GM21390 (cell line): ENCODE measurements around the gene CCDC88A.
A peak's percentile ranks its signal among the peaks of the same experiment; 100 is the strongest.
"Not testable (repeated sequence)": the region's sequence is repeated elsewhere in the genome, so short reads cannot be mapped to it uniquely, and the experiment has no call there.

Experiments
- ATAC-seq: cut with Tn5 transposase; IDR thresholded peaks from one replicate; pipeline ENCODE4 v1.9.1; 2021; ENCODE audit not compliant: unreplicated experiment

CCDC88A gene

DNA sequence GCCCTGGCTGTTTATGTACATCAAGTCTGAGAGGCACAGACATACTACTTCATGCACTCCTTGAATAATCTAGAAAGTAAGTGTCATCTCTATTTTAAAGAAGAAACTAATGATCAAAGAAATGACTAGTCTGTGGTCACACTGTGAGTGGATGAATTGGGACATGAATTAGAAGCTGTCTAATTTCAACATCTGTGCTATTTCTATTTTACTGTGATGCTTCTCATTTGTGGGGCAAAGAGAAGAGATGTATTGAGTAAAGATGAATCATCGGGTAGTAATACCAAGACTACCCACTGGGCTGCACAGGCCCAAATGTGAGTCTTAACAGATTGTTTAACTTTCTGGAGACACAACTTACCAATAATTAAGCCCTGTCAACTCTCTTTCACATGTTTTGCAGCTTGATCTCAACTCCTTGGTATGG lies 108.2 kb downstream of the CCDC88A start:
- ATAC-seq, result peak; percentile 97

DNA sequence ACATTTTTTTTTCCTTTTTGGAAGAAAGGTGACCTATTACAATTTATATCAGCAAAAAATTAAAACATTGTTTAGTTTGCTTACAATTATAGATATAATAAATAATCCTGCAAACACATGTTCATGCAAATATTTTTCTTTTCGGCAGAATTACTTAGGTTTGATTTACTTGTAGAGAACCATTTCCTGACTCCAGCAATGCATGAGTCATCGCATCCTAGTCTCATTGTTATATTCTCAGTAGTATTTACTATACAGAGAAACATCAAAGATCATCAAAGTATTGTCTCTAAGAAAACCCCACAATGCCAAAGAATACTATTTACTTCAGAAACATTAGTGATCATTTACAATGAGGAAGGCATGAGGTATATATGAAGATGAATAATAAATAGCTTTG lies 110.2 kb downstream of the CCDC88A start:
- ATAC-seq, result no peak

DNA sequence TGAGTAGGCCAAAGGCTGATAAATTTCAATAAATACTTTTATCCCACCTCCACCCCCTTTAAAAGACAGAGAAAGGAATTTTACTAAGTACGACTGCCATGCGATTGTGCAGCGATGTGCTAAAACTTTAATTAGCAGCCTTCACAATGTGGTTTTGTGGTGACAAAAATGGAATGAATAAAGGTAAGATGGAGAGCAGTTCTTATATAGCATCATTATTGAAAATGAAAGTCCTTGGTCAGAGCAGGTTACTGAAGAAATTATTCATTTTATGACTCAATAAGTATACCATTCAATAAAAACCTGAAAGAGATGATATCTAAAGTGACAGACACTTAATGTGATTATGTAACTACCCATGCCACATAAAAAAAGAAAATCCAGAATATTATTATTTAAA lies 117.4 kb downstream of the CCDC88A start:
- ATAC-seq, result peak; percentile 88

DNA sequence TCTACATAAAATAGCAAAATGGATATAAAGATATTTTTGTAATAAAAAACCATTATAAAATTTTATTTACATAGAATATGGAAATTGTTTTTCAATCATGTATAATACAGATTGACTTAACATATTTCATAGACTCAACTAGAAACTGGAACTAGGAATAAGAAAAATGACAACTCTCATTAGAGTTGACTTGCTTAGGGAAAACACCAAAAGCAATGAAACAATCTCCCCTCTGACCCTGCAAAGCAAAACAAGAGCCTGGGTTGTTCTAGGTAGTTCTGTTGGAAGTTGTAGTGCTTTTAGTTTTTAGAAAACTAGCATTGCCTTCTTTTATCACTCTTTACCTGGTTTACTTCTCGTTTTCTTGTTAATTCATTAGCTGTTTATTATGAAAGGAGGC lies 118.4 kb downstream of the CCDC88A start:
- ATAC-seq, result no peak

DNA sequence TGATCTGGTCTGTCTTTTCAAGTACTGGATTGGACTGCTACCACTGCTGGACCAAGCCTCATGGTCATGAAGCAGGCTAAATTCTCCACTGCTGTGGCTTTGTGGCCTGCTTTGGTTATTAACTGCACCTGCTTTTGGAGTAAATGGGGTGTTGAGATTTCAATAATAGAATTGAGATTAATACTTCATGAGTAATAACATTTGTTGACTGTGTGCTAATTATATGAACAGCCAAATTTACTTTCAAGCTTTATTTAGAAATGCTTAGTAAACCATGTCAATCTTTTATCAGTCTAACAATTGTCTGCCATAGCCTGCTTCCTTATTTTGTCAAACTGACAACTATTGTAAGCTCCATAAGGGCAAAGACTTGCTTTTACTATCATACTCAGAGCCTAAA lies 123.3 kb downstream of the CCDC88A start:
- ATAC-seq, result peak; percentile 61

DNA sequence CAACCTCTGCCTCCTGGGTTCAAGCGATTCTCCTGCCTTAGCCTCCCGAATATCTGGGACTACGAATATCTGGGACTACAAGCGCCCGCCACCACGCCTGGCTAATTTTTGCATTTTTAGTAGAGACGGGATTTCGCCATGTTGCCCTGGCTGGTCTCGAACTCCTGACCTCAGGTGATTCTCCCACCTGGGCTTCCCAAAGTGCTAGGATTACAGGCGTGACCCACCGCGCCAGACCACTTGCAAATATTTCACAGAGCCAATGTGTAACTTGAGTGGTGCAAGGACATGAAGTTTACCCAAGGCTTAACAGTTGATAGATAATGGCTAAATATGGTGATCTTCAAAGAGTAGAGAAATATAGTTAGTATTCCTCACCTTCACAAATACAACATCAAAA lies 136.6 kb downstream of the CCDC88A start:
- no peak for ATAC-seq

DNA sequence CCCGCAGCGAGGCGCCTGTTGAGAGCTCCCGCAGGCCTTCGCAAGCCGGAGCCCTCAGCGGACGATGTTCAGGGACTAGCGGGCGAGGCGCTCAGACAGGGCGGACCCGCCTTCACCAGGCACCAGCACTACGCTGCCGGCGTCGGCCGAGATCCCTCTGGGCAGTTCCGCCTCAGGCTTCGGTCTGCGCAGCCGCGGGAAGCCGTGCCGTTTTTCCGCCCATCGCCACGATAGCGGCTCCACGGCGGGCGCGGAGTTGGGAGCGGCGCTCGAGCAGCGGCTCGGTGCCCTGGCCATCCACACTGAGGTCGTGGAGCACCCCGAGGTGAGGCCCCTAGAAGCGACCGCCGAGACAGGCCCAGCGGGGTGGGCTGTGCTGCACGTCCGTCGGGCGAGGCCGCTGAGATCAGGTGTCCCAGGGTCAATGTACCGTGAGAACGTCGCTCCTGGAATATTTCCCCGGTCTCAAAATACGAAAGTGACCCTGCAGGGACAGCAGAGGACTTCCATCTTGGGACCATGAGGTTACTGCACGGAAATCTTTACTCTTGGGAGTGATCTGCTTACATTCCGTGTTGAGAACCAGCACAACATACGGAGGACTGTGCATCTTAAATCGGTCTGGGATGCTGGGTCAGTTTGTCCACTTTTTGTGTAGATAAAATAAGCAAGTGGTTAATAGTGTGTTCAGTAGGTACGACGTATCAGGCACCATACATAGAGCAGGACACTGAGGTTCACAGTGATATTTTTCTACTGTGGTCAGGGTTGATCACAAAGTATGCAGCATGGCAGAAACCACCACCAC lies 137.3 kb downstream of the CCDC88A start:
- peak; percentile 98 for ATAC-seq

DNA sequence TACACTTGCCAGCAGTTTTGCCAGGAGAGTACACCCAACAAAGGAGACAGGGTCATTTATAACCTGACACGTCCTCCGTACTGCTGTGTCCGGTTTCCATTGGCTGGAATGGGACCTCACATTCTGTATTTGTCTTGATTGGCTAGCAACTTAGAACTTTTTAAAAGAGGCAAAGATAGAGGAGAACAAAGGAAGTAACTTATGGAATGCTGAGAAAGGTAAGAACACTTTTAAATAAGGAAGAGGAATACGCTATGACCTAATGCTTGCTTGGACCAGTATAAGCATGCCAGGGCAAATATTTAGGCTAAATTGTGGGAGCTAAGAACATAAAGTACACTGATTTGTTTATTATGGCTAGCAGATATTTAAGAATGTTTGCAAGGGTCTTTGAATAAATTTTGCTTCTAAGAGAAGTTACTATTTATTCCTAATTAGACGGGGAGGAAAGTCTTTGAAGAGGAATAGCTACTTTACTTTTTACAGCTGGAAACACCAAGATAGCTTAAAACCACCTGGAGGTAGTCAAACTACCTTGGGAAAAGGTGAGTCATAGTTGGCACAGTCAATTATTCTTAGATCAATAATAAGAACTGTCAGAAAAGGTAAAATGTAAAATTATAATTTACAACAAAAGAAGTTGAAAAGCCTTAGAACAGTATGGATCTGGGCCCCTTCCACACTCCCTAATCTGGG lies 138.7 kb downstream of the CCDC88A start:
- ATAC-seq, result not testable (repeated sequence)

DNA sequence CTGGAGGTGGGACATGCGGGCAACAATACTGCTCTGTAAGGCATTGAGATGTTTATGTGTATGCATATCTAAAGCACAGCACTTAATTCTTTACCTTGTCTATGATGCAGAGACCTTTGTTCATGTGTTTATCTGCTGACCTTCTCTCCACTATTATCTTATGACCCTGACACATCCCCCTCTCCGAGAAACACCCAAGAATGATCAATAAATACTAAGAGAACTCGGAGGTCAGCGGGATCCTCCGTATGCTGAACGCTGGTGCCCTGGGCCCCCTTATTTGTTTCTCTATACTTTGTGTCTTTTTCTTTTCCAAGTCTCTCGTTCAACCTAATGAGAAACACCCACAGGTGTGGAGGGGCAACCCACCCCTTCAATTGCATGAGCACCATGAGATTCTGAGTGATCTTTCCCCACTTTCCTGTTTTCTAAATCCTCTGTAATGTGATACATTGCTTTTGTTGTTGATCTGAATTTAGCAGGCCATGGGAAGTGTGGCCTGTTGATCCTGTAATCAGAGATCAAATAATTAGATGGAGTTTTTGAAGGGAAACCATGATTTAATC lies 139.7 kb downstream of the CCDC88A start:
- ATAC-seq, result not testable (repeated sequence)

DNA sequence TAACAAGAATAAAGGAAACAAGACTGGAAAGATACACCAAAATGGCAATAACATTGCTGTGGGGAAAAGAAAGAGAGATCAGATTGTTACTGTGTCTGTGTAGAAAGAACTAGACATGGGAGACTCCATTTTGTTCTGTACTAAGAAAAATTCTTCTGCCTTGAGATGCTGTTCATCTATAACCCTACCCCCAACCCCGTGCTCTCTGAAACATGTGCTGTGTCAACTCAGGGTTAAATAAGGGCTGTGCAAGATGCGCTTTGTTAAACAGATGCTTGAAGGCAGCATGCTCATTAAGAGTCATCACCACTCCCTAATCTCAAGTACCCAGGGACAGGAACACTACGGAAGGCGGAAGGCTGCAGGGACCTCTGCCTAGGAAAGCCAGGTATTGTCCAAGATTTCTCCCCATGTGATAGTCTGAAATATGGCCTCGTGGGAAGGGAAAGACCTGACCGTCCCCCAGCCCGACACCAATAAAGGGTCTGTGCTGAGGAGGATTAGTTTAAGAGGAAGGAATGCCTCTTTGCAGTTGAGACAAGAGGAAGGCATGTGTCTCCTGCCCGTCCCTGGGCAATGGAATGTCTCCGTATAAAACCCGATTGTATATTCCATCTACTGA lies 140.3 kb downstream of the CCDC88A start:
- not testable (repeated sequence) for ATAC-seq

DNA sequence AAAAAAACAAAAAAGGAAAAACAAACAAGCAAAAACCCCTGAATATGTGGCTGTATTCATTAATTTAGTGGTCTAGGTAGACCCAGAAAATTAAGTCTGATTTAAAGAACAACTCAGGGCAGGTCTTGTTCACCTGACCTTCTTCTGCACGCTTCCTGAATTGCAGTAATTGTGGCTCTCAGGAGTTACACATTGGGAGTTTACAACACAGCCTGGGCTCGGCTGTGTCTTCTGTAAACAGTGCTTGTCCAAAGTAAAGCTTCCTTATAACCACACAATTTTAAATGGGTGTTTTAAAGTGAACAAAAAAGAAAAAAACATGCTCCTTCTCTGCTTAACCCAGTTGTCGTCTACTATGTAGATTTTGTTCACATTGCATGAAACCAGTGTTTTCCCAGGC lies 142.3 kb downstream of the CCDC88A start:
- no peak for ATAC-seq

DNA sequence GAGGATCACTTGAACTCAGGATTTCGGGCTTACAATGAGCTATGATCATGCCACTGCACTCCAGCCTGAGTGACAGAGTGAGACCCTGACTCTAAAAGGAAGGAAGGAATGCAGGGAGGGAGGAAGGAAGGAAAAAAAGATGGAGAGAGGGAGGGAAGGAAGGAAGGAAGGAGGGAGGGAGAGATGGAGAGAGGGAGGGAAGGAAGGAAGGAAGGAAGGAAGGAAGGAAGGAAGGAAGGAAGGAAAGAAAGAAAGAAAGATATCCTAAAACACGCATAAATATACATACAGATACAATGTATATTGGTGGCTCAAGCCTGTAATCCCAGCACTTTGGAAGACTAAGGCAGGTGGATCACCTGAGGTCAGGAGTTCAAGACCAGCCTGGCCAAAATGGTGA lies 145.3 kb downstream of the CCDC88A start:
- ATAC-seq, result not testable (repeated sequence)

DNA sequence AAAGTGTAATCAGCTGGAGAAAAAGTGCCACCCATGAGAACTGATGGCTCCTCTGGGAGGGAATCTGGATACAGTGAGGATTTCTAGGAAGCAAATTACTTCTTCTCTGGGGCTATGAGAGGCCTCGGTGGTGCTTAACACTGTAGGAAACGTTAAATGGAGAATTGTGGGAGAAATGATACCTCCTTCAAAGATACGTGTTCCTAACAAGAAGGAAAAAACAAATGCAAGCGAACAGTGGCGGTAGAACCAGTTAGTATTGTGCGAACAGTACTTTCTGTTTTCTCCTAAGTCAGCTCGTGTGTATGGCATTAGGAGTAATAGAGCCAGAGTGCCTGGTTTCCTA lies 150.0 kb downstream of the CCDC88A start:
- ATAC-seq, result no peak

DNA sequence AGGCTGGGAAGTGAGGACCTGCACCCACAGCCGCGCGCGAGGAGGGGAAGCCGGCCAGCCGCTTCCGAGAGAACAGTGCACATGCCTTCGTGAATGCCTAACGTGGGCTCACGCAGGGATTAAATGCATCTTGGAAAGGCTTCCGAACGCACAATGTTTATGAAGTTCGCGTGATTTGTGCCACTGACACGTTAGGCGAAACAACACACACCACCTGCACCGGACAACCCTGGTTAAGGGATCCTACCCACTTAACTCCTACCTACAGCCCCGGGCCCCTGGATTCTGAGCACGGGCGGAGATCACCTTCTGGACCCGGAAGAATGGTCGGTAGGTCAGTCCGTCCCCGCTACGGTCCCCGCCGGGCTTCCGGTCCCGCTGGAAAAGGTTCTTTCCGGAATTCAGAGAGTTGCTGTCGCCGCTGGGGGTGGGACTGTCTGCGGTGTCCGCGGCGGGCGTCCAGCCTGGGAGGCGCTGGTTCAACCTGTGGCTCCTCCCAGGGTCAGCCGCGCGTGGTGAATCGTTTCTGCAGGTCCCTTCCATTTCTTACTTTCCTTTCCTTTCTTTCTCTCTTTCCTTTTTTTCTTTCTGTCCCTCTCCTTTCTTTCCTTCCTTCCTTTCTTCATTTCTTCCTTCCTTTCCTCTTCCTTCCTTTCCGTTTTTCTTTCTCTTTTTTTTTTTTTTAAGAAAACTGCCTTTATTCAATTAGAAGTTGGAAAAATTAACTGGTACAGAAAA lies 150.6 kb downstream of the CCDC88A start, which contains the start of gene MTIF2:
TSS of gene MTIF2 (minus strand) at position 325 of the 738 bp plus-strand sequence. CDS start 5,373 bp downstream, outside the sequence.
- peak; percentile 98 for ATAC-seq

DNA sequence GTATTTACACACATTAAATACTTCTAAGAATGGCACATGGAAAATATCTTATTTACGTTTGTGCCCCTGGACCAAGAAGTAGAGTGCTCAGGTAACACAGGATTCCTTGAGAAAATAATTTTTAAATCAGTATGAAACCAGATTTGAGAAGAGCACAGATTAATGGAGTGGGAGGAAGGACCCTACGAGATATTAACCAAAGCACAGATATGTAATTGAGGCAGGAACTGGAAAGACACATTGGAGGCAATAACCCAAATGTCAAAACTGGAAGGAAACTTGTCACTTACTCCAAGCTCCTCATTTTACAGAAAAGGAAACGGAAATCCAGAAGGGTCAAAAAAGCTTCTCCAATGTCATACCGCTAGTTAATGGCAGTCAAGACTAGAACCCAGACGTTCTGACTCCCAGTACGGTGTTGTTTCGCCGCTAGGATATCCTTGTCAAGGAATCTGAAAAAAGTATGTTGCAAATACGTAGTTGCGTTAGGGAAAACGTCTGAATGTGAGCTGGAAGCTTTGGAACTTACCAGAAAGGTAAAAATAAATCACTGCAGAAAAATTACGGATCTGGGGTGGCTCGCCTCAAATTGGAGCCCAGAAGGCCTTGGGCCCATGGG lies 151.3 kb downstream of the CCDC88A start:
- ATAC-seq, result no peak

DNA sequence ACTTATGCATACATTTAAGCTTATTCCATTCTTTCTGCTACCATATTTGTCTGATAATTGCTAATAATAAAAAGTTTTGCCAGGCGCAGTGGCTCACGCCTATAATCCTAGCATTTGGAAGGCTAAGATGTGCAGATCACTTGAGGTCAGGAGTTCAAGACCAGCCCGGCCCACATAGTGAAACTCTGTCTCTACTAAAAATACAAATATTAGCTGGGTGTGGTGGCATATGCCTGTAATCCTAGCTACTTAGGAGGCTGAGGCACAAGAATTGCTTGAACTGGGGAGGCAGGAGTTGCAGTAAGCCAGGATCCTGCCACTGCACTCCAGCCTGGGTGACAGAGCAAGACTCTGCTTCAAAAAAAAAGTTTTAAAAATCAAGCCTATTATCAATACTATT lies 160.1 kb downstream of the CCDC88A start:
- not testable (repeated sequence) for ATAC-seq

DNA sequence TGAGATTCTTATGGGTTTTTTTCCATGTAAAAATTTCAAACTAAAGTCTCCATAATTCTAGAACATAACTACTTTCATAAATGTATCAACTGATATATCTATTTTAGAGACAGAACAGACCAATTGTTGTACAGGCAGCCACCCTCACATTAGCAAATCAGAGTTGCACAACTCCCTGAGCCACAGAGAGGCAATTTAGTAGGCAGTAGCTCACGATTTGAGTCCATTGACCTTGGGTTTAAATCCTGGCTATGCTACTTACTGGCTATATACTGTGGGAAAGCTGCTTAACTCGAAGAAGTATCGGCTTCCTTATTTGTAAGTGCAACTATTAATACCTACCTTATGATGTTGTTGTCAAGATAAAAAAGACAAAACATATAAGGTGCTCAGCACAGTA lies 166.8 kb downstream of the CCDC88A start:
- ATAC-seq, result no peak

DNA sequence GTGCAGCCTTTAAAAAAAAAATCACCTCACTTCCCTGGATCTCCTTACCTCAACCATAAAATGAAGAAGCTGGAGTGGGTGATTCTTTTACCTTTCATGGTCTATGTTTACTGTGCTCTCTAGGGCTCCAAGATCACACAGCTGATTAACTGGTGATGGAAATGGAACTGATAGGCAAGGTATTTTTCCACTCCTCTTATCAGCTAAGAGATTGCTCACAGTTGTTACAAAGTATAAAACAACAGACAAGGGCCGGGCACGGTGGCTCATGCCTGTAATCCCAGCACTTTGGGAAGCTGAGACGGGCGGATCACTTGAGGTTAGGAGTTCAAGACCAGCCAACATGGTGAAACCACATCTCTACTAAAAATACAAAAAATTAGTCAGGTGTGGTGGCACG lies 172.6 kb downstream of the CCDC88A start:
- ATAC-seq, result no peak

DNA sequence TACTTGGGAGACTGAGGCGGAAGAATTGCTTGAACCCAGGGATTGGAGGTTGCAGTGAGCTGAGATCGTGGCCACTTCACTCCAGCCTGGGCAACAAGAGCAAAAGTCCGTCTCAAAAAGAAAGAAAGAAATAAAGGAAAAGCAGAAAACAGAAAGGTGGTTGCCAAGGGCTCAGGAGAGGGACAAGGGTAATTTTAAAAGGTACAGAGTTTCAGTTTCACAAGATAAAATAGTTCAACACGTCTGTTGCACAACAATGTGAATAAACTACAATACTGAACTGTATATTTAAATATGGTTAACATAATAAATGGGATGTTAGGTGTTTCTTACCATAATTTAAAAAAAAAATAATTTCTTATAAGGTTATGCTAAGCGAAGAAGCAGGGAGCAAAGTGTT lies 174.2 kb downstream of the CCDC88A start:
- ATAC-seq, result no peak

DNA sequence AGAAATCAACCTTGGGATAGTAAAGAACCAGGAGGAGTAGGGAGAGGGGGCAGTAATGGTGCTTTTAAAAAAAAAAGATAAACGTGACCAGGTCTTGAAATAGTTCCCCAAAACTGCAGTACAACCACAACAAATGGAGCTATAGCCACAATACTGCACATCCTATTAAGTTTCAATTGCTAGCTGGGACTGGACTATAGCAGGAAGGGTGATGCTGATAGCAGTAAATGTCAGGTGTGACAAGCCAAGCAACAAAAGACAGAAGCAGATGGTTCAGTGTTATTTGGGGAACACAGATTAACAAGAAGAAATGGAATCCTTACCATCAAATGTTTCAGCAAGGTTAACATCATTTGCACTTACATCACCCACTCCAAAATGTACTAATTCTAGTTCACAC lies 177.0 kb downstream of the CCDC88A start:
- no peak for ATAC-seq
